Osteoblast (primary cell): ENCODE data around the gene BCL2. TPM values are rescaled to one million over a fixed set of nuclear protein-coding genes. Genes with fewer than 3 reads are reported as not detected.

Source experiments
- DNase-seq: peaks from one replicate; pipeline ENCODE4 v3.0.0; 2011; ENCODE audit warnings: low spot score, mixed read lengths; ENCODE audit not compliant: insufficient read length; ENCODE audit errors: missing footprints
- H2AFZ ChIP-seq: 2 replicates; pipeline ENCODE4 v1.6.0; 2011; ENCODE audit warnings: mild to moderate bottlenecking, low read length
- H3K27ac ChIP-seq: 2 replicates; pipeline ENCODE4 v1.5.1; 2011; ENCODE audit warnings: mild to moderate bottlenecking, low read depth, low read length, moderate library complexity
- H3K27me3 ChIP-seq: 2 replicates; pipeline ENCODE4 v1.6.0; 2012; ENCODE audit warnings: mild to moderate bottlenecking, control low read depth, inconsistent platforms, low read length, moderate library complexity; ENCODE audit not compliant: insufficient read depth
- H3K36me3 ChIP-seq: 2 replicates; pipeline ENCODE4 v1.5.1; 2011; ENCODE audit warnings: mild to moderate bottlenecking, low read length, control low read depth, moderate library complexity; ENCODE audit not compliant: insufficient read depth
- H3K4me1 ChIP-seq: 2 replicates; pipeline ENCODE4 v1.5.1; 2011; ENCODE audit warnings: mild to moderate bottlenecking, low read length, control low read depth, moderate library complexity; ENCODE audit not compliant: insufficient read depth
- H3K4me2 ChIP-seq: 2 replicates; pipeline ENCODE4 v1.6.0; 2011; ENCODE audit warnings: mild to moderate bottlenecking, low read length; ENCODE audit not compliant: insufficient read depth
- H3K4me3 ChIP-seq: fragments of 200-600 bp; sonication (generic); 3 replicates; pipeline ENCODE4 v1.5.1; 2012; ENCODE audit warnings: mild to moderate bottlenecking, low read length, inconsistent platforms; ENCODE audit not compliant: insufficient read depth
- H3K79me2 ChIP-seq: 2 replicates; pipeline ENCODE4 v1.6.0; 2012; ENCODE audit warnings: mild to moderate bottlenecking, low read length, control low read depth, inconsistent platforms; ENCODE audit not compliant: insufficient read depth
- H3K9me3 ChIP-seq: 2 replicates; pipeline ENCODE4 v1.5.1; 2011; ENCODE audit warnings: low read depth, low read length, control low read depth
- H4K20me1 ChIP-seq: 2 replicates; pipeline ENCODE4 v1.6.0; 2012; ENCODE audit warnings: mild to moderate bottlenecking, low read length, control low read depth; ENCODE audit not compliant: insufficient read depth
- total RNA-seq: library from RNA; depleted of rRNA; stranded (reverse); fragments of >200 nt; gene quantifications from 2 replicates; pipeline ENCODE4 v1.2.3, GENCODE V29; 2012
- TF ChIP-seq, protein P1 (sequence below): IDR thresholded peaks from 2 replicates; pipeline ENCODE4 v1.5.1; 2011; ENCODE audit warnings: mild to moderate bottlenecking, low read depth, low read length, moderate library complexity; ENCODE audit errors: extremely low read depth

The BCL2 gene
- total RNA-seq, 1 donor = 11.9 TPM

DNA sequence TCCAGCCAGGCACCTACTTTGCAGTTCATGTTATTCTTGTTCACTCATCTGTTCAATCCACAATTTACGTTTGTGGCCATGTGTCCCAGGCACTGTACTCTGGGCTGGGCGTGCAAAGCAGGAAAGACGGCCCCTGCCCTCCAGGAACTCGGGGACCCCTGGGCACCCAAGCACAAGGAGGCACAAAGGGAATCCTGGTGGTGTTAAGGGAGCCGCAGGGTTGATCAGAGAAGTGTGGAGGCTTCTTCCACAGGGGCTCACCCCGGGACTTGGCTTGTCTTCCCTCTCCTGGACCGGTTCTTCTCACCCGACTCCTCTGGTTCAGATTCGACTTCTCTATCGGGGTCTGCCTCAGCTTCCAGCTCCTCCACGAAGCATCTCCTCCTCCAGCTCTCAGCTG lies 230.5 kb downstream of the BCL2 start:
- Histone ChIP-seq H3K9me3 (no peaks in the 10 kb centered on the region), H3K4me3 (no peak overlapping the region), H3K27ac (no peak overlapping the region), H3K4me2 (no peak overlapping the region), H4K20me1 (no peaks in the 10 kb centered on the region), H3K79me2 (no peaks in the 10 kb centered on the region), H2AFZ (no peak overlapping the region), H3K36me3 (no peaks in the 10 kb centered on the region), H3K27me3 (peaks cover 4% of the 10 kb centered on the region), H3K4me1 (no peaks in the 10 kb centered on the region)
- TF ChIP-seq, protein P1, sequence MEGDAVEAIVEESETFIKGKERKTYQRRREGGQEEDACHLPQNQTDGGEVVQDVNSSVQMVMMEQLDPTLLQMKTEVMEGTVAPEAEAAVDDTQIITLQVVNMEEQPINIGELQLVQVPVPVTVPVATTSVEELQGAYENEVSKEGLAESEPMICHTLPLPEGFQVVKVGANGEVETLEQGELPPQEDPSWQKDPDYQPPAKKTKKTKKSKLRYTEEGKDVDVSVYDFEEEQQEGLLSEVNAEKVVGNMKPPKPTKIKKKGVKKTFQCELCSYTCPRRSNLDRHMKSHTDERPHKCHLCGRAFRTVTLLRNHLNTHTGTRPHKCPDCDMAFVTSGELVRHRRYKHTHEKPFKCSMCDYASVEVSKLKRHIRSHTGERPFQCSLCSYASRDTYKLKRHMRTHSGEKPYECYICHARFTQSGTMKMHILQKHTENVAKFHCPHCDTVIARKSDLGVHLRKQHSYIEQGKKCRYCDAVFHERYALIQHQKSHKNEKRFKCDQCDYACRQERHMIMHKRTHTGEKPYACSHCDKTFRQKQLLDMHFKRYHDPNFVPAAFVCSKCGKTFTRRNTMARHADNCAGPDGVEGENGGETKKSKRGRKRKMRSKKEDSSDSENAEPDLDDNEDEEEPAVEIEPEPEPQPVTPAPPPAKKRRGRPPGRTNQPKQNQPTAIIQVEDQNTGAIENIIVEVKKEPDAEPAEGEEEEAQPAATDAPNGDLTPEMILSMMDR = no peak
- DNase-seq = no peak

DNA sequence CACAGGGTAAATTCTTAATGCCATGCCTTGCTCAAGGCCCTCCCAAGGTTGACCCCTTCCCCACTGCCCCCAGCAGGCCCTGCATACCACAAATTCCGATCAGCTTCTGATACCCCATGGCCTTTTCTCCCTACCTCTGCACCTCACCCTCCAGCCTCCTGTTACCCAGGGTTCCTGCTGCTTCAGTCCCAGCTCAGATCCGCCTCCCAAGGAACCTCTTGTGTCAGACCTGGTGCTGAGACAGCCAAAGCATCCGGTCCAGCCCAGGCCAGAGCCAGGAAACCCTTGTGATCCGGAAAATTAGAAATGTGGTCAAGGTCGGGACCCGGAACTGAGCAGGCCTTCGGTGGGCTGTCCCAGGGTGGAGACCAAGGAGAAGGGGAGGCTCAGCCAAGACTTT lies 231.3 kb downstream of the BCL2 start:
- Histone ChIP-seq H3K27ac (no peak overlapping the region), H3K36me3 (no peaks in the 10 kb centered on the region), H3K27me3 (peaks cover 4% of the 10 kb centered on the region), H3K4me3 (no peak overlapping the region), H4K20me1 (no peaks in the 10 kb centered on the region), H3K4me1 (no peaks in the 10 kb centered on the region), H3K79me2 (no peaks in the 10 kb centered on the region), H3K4me2 (no peak overlapping the region), H3K9me3 (no peaks in the 10 kb centered on the region), H2AFZ (no peak overlapping the region)
- peak; percentile 64 for DNase-seq
- TF ChIP-seq, protein P1 = no peak

DNA sequence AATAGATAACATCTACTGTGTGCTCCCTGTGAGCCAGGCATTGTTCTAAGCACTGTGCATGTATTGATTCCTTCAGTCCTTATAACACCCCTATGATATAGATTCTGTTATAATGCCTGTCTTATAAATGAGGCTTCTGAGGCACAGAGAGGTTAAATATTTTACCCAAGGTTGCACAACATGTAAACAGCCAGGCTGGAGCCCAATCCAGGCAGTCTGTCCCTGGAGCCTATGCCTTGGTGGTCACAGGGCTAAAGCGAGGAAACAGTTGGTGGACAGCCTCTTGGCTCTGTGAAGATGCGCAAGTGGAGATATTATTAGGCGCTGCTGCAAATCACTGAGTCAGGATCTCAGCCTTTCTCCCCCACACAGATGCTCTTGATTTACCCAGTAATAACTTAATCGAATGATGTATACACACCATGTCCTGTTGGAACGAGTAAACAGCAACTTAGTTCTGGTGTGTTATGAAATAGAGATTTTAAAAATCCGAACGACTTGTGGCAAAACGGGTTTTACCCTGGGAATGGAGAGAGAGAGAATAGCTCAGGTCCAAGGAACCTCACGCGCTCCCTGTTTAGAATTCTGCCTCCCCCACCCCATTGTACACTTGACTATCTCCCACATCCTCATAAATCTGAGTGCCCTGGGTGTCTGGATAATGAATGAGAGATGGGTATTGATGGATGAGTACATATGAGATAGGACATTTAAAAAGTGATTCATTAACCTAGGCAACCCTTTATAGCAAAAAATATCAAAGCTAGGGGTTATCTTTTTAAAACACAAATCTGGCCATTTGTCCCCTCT lies 231.9 kb downstream of the BCL2 start:
- Histone ChIP-seq H3K79me2 (no peaks in the 10 kb centered on the region), H2AFZ (no peak overlapping the region), H3K4me2 (no peak overlapping the region), H3K36me3 (no peaks in the 10 kb centered on the region), H3K27ac (no peak overlapping the region), H3K4me3 (no peak overlapping the region), H4K20me1 (no peaks in the 10 kb centered on the region), H3K4me1 (no peaks in the 10 kb centered on the region), H3K27me3 (peaks cover 6% of the 10 kb centered on the region), H3K9me3 (no peaks in the 10 kb centered on the region)
- DNase-seq = no peak
- TF ChIP-seq, protein P1 = no peak

DNA sequence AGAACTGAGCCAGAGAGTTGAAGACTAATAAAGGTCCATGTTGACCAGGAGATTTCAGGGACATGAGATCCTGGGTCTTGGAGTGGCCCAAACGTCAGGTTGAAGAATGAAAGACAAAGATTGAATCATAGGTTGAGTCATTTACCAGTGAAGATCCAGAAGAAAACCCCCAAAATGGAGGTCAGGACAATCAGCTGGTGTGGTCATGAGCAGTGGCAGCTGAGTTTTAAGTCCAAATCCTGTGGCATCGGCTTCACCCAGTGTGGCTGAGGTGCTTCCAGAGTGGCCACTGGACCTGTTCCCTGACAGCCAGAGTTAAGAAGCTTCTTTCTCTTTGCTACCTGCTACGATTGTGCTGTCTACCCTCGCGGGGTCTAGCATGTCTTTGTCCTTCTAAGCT lies 234.0 kb downstream of the BCL2 start:
- Histone ChIP-seq H3K4me2 (no peak overlapping the region), H2AFZ (no peak overlapping the region), H3K27me3 (peaks cover 9% of the 10 kb centered on the region), H3K9me3 (no peaks in the 10 kb centered on the region), H3K4me1 (no peaks in the 10 kb centered on the region), H3K36me3 (no peaks in the 10 kb centered on the region), H3K27ac (no peak overlapping the region), H4K20me1 (no peaks in the 10 kb centered on the region), H3K4me3 (no peak overlapping the region), H3K79me2 (no peaks in the 10 kb centered on the region)
- no peak for DNase-seq
- TF ChIP-seq, protein P1 = no peak
